Measurements from ENCODE around the gene UBTD2. TPM values are rescaled to one million over a fixed set of nuclear protein-coding genes. Genes with fewer than 3 reads are reported as not detected.
A peak's percentile ranks its signal among the peaks of the same experiment; 100 is the strongest.

The UBTD2 gene
- total and polyA plus RNA-seq, 10 of the 15 experiments (the other 5 are each of a cell fraction or from before 2014, with no cell fraction given): 7.7 to 30.5 (median 19.4) TPM

DNA sequence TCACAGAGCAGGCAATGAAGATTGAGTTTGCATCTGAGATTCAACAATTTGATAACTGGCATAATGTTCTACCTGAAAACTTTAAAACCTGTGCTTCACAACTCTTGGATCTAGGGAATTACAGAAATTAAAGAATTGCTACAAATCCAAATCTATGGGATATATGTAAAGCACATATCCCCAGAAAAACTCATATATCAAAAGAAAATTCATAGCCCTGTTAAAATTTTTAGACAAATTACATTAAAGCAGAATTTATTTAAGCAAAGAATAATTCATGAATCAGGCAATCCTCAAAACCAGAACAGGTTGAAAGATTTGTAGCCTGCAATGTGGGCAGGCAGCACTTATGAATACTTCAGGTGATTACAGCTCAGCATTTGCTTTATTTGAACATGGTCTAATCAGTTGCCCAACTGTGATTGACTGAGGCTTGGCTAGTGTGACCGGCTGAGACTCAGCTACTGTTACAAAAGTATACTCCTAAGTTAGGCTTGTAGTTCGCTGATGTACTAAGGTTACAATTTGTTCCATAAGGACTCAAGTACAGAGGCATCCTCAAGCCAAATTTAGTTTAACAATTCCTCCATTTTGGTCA lies 10.3 kb upstream of the UBTD2 start:
- no peaks in the 10 kb centered on the region for H3K9me3 ChIP-seq (replicated peaks; ENCODE audit: control insufficient read depth, insufficient read depth, low read length)
- CTCF ChIA-PET: interaction anchor here (0.7 to 5.1 kb wide), 28 partner anchors 9 to 382 kb away, joined by 3 to 25 read pairs (median 4); partner anchors contain the start of genes STK10 and UBTD2
- WGBS (ENCODE audit: insufficient coverage, insufficient replicate concordance, low lambda C conversion rate, missing lambda C conversion rate): 72% methylated on average over 2 of the region's 2 CpGs
- no TSS peak for BruUV-seq (replicated peaks)
- H3K4me3 ChIP-seq: no peak overlapping the region
- FAIRE-seq: no peak
- POLR2A ChIA-PET: interaction anchor here (0.5 kb wide), 1 partner anchor 15 kb away, joined by 4 read pairs; no protein-coding TSS in a partner anchor
- no peak for DNase-seq (ENCODE audit: low read depth, low spot score)
- SMC1A ChIA-PET (ENCODE audit: uncharacterized antibody, unreplicated experiment): interaction anchor here (0.6 to 4.1 kb wide), 18 partner anchors 9 to 382 kb away, joined by 3 to 29 read pairs (median 4); partner anchors contain the start of gene STK10
- H3K9ac ChIP-seq (ENCODE audit: control insufficient read depth, insufficient read depth, low read length): no peak overlapping the region
- in situ Hi-C loops (cut with MboI): loop anchor here (5.0 to 25.0 kb wide), 2 partner anchors 182 to 882 kb away; partner anchors contain the start of gene FGF18
- no peak overlapping the region for H3K27ac ChIP-seq (ENCODE audit: control insufficient read depth, insufficient read depth)
- intact Hi-C loops (cut with micrococcal nuclease; ENCODE audit: unreplicated experiment): loop anchor here (1.0 to 5.0 kb wide), 4 partner anchors 77 to 382 kb away; partner anchors contain the start of gene STK10
- H4K20me1 ChIP-seq (ENCODE audit: control insufficient read depth, insufficient read depth): no peaks in the 10 kb centered on the region
- no peaks in the 10 kb centered on the region for H3K4me1 ChIP-seq (ENCODE audit: control insufficient read depth, insufficient read depth, low read length)
- no peaks in the 10 kb centered on the region for H3K79me2 ChIP-seq (ENCODE audit: control insufficient read depth, insufficient read depth, low read length)
- no peak overlapping the region for H3K4me2 ChIP-seq (ENCODE audit: control insufficient read depth, insufficient read depth)
- RAD21 ChIA-PET (ENCODE audit: unreplicated experiment): interaction anchor here (0.6 to 3.1 kb wide), 14 partner anchors 9 to 382 kb away, joined by 3 to 17 read pairs (median 5); partner anchors contain the start of genes EFCAB9 and UBTD2
- H2AFZ ChIP-seq (ENCODE audit: control insufficient read depth, low read depth, low read length): no peak overlapping the region
- TF ChIP-seq RBBP5 (conservative IDR thresholded peaks at IDR 0.05) (no peak), FOXM1 (IDR thresholded peaks at IDR 0.05; ENCODE audit: low read depth, low read length) (0 out of 2 replicates have a peak, but pooled peaks have one; percentile 7), ESRRA (IDR thresholded peaks at IDR 0.05; ENCODE audit: low read length) (no peak), IRF4 (IDR thresholded peaks at IDR 0.05; ENCODE audit: low read depth, low read length) (no peak)
- TF ChIP-seq, protein P1, sequence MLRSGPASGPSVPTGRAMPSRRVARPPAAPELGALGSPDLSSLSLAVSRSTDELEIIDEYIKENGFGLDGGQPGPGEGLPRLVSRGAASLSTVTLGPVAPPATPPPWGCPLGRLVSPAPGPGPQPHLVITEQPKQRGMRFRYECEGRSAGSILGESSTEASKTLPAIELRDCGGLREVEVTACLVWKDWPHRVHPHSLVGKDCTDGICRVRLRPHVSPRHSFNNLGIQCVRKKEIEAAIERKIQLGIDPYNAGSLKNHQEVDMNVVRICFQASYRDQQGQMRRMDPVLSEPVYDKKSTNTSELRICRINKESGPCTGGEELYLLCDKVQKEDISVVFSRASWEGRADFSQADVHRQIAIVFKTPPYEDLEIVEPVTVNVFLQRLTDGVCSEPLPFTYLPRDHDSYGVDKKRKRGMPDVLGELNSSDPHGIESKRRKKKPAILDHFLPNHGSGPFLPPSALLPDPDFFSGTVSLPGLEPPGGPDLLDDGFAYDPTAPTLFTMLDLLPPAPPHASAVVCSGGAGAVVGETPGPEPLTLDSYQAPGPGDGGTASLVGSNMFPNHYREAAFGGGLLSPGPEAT (IDR thresholded peaks at IDR 0.05; ENCODE audit: low read depth): no peak
- no peaks in the 10 kb centered on the region for H3K27me3 ChIP-seq (replicated peaks in 1 of 2; ENCODE audit: control insufficient read depth in 2 of 2, insufficient read depth in 2 of 2, low read length in 1 of 2)
- H3K36me3 ChIP-seq (ENCODE audit: control insufficient read depth in 2 of 2, insufficient read depth in 2 of 2, low read length in 1 of 2): no peaks in the 10 kb centered on the region
- no peak for ATAC-seq
